ENCODE measurements around the gene AHNAK. TPM values are rescaled to one million over a fixed set of nuclear protein-coding genes. Genes with fewer than 3 reads are reported as not detected.

The AHNAK gene
- 474 and 514 TPM in 2 replicates for total RNA-seq

GRCh38 chr11:62546244-62546928, at the start of gene AHNAK:
TSS of gene AHNAK (minus strand) at chr11:62546806. CDS start at chr11:62536098, 10,708 bp downstream.
- peak within 1 kb of the TSS; percentile 98 for H3K4me3 ChIP-seq (ENCODE audit: low read depth, low read length)
- TF ChIP-seq, protein P1, sequence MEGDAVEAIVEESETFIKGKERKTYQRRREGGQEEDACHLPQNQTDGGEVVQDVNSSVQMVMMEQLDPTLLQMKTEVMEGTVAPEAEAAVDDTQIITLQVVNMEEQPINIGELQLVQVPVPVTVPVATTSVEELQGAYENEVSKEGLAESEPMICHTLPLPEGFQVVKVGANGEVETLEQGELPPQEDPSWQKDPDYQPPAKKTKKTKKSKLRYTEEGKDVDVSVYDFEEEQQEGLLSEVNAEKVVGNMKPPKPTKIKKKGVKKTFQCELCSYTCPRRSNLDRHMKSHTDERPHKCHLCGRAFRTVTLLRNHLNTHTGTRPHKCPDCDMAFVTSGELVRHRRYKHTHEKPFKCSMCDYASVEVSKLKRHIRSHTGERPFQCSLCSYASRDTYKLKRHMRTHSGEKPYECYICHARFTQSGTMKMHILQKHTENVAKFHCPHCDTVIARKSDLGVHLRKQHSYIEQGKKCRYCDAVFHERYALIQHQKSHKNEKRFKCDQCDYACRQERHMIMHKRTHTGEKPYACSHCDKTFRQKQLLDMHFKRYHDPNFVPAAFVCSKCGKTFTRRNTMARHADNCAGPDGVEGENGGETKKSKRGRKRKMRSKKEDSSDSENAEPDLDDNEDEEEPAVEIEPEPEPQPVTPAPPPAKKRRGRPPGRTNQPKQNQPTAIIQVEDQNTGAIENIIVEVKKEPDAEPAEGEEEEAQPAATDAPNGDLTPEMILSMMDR (IDR thresholded peaks at IDR 0.05; ENCODE audit: insufficient read depth, low read depth, low read length): no peak
- DNase-seq (ENCODE audit: low read depth): peak; percentile 68

- DNase-seq (ENCODE audit: low read depth): no peak
- no peak overlapping the region for H3K4me3 ChIP-seq (ENCODE audit: low read depth, low read length)
- TF ChIP-seq, protein P1 (IDR thresholded peaks at IDR 0.05; ENCODE audit: insufficient read depth, low read depth, low read length): no peak
Observed at GRCh38 chr11:62595124-62595523, 48.5 kb upstream of the AHNAK start.

- H3K4me3 ChIP-seq (ENCODE audit: low read depth, low read length): no peak overlapping the region
- DNase-seq (ENCODE audit: low read depth): peak; percentile 81
- TF ChIP-seq, protein P1 (IDR thresholded peaks at IDR 0.05; ENCODE audit: insufficient read depth, low read depth, low read length): peak; percentile 69
Observed at GRCh38 chr11:62593434-62594044, 46.9 kb upstream of the AHNAK start.

DNA sequence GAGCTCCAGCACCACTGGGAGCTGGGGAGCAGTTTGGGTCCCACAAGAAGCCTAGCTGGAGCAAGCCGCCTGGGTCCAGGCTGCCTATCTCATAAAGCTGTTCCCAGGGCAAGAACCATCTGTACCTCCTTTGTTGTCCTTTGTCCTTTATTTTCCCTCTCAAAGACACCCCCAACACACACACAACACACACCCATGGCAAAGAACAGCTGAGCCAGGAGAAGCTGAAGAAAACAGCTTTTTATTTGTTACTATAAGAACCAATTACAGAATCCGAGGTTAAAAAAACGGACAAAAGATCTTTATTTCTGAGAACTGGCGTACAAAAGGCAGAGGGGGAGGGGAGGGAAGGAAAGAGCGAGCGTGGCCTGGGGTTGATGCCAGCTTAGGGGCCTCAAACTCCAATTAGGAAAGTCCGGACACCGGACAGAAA, 46.4 kb upstream of the AHNAK start:
- DNase-seq (ENCODE audit: low read depth): no peak
- TF ChIP-seq, protein P1 (IDR thresholded peaks at IDR 0.05; ENCODE audit: insufficient read depth, low read depth, low read length): no peak
- H3K4me3 ChIP-seq (ENCODE audit: low read depth, low read length): no peak overlapping the region

- TF ChIP-seq, protein P1 (IDR thresholded peaks at IDR 0.05; ENCODE audit: insufficient read depth, low read depth, low read length): no peak
- no peak for DNase-seq (ENCODE audit: low read depth)
- H3K4me3 ChIP-seq (ENCODE audit: low read depth, low read length): peak overlapping the region; percentile 76
Observed at GRCh38 chr11:62592146-62592815, 45.7 kb upstream of the AHNAK start.

DNA sequence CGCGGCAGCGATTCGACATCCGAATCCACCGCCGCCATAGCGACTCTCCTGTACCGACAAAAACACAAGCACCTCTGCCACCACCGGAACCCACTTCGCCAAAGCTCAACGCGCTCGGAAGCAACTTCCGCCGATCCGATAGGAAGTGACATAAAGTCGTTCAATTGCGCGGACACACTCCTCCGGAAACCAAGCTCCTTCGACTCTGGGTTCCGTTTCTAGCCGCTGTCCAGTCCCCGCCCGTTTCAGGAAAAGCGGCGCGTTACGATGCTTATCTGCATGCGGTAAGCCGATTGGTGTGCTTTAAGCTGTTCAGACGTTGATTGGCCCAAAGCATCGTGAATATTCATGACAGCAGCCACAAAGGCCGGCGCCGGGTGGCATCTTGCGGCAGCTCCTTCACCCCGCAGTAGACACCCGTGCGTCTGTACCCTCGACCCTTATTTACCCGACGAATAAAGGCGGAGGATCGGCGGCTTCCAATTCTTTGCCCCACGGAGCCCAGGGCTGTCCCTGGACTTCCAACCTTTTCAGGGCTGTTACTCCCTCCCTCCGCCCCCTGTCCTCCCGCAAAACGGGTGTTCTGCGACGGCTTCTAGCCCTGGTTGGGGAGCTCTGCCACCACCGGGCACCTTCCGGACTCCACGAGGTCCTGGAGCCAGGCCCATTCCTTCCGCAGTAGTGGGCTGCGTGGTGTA, 45.0 kb upstream of the AHNAK start, which contains the start of gene TUT1:
TSS of gene TUT1 (minus strand) at position 76 of the 698 bp plus-strand sequence. CDS start at position 38, 38 bp downstream.
- DNase-seq (ENCODE audit: low read depth): peak; percentile 100
- TF ChIP-seq, protein P1 (IDR thresholded peaks at IDR 0.05; ENCODE audit: insufficient read depth, low read depth, low read length): no peak
- peak within 1 kb of the TSS; percentile 76 for H3K4me3 ChIP-seq (ENCODE audit: low read depth, low read length)
